GM10266 (cell line): ENCODE data around the gene SEZ6L.

ENCODE experiments used
- DNase-seq: peaks from one replicate; pipeline ENCODE4 v3.0.0; 2012; ENCODE audit errors: extremely low spot score
- TF ChIP-seq, protein P1 (sequence below): IDR thresholded peaks from 2 replicates; pipeline ENCODE4 v1.5.1; 2012; ENCODE audit warnings: mild to moderate bottlenecking, low read depth; ENCODE audit not compliant: control insufficient read depth, insufficient read depth; ENCODE audit errors: missing control alignments

The SEZ6L gene

DNA sequence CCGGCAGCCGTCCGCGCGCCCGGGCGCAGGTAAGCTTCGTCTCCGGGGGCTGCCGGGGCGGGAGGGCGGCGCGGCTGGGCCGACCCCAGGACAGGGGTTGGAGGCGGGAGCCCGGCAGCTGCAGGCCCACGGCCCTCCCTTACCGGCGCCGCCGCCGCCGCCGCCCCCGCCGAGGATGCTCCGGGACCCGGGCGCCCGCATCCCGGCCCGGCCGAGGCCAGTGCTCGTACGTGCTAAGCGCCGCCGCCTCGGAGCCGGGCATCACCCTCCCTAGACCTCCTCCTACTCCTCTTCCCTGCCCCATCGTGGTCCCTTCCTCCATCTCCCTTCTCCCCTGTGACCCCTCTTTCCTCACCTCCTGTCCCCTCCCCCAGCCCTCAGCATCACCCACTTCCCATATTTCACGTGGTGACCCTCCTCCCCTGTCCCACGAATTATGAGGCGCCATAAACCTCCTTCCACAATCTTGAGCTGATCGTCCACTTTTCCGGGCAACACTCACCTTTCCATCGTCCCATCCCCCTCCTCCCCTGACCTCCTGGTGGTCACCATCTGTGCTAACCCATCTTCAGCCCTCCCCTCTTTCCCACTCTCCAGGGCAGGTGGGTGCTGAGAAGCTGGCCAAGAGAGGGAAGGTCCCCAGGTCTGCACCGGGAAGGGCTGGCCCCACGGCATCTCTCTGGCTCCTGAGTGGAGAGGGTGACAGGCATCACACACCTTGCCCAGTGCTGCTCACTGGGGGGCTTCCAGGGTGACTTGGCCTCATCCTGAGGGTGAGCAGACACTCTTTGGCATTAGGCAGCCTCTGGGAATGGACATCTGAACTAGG is 260.4 kb downstream of the SEZ6L start:
- TF ChIP-seq, protein P1, sequence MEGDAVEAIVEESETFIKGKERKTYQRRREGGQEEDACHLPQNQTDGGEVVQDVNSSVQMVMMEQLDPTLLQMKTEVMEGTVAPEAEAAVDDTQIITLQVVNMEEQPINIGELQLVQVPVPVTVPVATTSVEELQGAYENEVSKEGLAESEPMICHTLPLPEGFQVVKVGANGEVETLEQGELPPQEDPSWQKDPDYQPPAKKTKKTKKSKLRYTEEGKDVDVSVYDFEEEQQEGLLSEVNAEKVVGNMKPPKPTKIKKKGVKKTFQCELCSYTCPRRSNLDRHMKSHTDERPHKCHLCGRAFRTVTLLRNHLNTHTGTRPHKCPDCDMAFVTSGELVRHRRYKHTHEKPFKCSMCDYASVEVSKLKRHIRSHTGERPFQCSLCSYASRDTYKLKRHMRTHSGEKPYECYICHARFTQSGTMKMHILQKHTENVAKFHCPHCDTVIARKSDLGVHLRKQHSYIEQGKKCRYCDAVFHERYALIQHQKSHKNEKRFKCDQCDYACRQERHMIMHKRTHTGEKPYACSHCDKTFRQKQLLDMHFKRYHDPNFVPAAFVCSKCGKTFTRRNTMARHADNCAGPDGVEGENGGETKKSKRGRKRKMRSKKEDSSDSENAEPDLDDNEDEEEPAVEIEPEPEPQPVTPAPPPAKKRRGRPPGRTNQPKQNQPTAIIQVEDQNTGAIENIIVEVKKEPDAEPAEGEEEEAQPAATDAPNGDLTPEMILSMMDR, result no peak
- peak; percentile 46 for DNase-seq

DNA sequence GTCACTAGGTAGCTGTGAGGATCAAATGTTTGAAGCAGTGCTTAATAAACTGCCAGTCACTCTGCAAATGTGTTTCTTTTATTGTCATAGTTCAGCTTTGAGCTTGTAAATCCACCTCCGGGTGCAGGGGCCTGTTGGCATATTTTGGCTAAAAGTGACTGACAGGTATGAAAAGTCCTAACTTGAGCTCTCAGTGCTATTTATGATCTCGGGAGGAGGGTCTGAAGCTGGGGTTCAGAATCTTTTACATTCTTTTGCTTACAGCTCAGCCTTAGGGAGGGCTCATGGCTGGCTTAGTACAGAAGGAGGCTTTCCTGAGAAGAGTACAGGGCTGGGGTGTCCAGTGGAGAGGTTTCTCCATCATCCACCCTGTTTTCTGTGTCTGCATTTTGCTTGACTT is 261.3 kb downstream of the SEZ6L start:
- no peak for DNase-seq
- TF ChIP-seq, protein P1, result no peak

DNA sequence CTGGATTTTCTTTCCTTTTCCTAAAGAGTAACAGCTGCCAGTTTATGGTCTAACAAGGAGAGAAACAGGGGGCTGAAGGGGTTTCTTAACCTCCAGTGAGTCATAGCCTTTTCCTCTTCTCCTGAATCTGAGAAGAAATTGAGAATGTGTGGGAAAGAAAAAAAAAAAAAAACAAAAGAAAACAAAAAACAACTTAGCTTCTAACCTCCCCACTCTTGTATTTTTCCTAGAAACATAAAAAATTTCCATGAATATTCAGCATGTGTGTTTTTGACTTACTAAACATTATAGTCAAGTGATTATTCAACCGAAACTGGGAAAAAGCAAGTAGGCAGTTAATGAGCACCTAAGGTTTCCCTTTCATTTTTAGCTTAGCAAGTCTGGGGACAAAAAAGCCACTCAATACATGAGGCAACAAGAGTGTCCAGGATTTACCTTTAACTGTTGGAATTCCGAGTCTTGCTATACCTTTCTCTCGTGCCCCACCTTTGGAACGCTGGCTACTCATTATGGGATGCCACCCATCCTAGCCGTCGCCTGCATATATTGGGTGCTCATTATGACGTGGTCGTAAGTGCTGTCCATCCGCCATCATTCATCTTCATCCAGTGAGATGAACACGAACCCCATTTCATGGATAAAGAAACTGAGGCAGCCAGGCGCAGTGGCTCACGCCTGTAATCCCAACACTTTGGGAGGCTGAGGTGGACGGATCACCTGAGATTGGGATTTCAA is 262.2 kb downstream of the SEZ6L start:
- TF ChIP-seq, protein P1, result no peak

DNA sequence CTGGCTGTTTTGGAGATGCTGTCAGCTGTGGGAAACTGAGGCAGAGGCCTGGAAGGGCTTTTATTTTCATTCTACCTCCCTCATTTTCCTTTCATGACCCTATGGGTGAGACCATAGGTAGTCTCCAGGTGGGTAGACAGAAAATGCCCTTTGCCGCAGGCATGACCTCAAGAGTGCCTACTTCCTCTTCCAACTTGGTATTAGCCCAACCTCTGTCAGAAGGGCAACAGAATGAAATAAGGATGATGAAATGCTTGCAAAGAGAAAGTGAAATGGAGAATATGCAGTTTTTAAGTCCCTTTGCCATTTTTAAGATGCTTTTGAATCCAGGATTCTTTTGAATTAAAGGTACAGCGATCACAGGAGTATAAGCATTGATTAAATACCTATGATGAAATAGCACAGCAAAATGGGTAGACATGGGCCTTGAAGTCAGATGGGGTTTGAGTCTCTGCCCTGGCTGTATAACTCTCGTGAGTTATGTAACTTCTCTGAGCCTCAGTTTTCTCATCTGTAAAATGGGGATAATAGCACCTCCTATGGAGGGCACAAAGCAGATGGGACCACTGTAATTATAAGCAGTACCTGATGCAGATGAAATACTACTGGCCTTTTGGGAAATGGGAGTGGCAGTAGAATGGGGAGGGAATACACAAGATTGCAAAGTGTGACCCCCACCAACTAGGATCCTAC is 263.5 kb downstream of the SEZ6L start:
- peak; percentile 31 for DNase-seq
- TF ChIP-seq, protein P1, result no peak

More for the DNA sequence above, 262.2 kb downstream of the SEZ6L start:
- DNase-seq, result peak; percentile 61
